ENCODE data around the gene CDK5RAP3.
A peak's percentile ranks its signal among the peaks of the same experiment; 100 is the strongest.
"Not testable (repeated sequence)": the region's sequence is repeated elsewhere in the genome, so short reads cannot be mapped to it uniquely, and the experiment has no call there.

CDK5RAP3 gene

GRCh38 chr17:48002266-48002915 lies 31.5 kb downstream of the CDK5RAP3 start:
- no peak for DNase-seq

- DNase-seq, result no peak
Measured at GRCh38 chr17:48002916-48003416, 32.1 kb downstream of the CDK5RAP3 start.

GRCh38 chr17:48003417-48004151 lies 32.7 kb downstream of the CDK5RAP3 start:
- no peak for DNase-seq

GRCh38 chr17:48004983-48005382 lies 34.1 kb downstream of the CDK5RAP3 start:
- DNase-seq, result no peak

- no peak for DNase-seq
Measured at GRCh38 chr17:48006936-48007709, 36.2 kb downstream of the CDK5RAP3 start.

- DNase-seq, result no peak
Measured at GRCh38 chr17:48010193-48010592, 39.3 kb downstream of the CDK5RAP3 start.

- peak; percentile 32 for DNase-seq
Measured at GRCh38 chr17:48011405-48012150, 40.7 kb downstream of the CDK5RAP3 start.

GRCh38 chr17:48012151-48012520 lies 41.2 kb downstream of the CDK5RAP3 start:
- peak; percentile 73 for DNase-seq

- DNase-seq, result no peak
Measured at GRCh38 chr17:48012654-48013053, 41.7 kb downstream of the CDK5RAP3 start.

GRCh38 chr17:48013876-48014594 lies 43.1 kb downstream of the CDK5RAP3 start:
- DNase-seq, result no peak

- no peak for DNase-seq
Measured at GRCh38 chr17:48014595-48015111, 43.7 kb downstream of the CDK5RAP3 start.

- no peak for DNase-seq
Measured at GRCh38 chr17:48016112-48016511, 45.2 kb downstream of the CDK5RAP3 start.

- not testable (repeated sequence) for DNase-seq
Measured at GRCh38 chr17:48017817-48018158, 46.9 kb downstream of the CDK5RAP3 start.

- no peak for DNase-seq
Measured at GRCh38 chr17:48021934-48022333, 51.0 kb downstream of the CDK5RAP3 start.

- no peak for DNase-seq
Measured at GRCh38 chr17:48022901-48023300, 52.0 kb downstream of the CDK5RAP3 start.

GRCh38 chr17:48023400-48024148 lies 52.7 kb downstream of the CDK5RAP3 start:
- peak; percentile 33 for DNase-seq

GRCh38 chr17:48024149-48025039 lies 53.5 kb downstream of the CDK5RAP3 start:
- peak; percentile 18 for DNase-seq

- DNase-seq, result peak; percentile 96
Measured at GRCh38 chr17:48025040-48025903, 54.4 kb downstream of the CDK5RAP3 start.

GRCh38 chr17:48025904-48026501 lies 55.1 kb downstream of the CDK5RAP3 start:
- no peak for DNase-seq
